Esophagus squamous epithelium (tissue), 5 donors: ENCODE data around the gene LDB2. TPM values are rescaled to one million over a fixed set of nuclear protein-coding genes. Genes with fewer than 3 reads are reported as not detected.

Source experiments
- DNase-seq: peaks from one replicate; lab custom pipeline; 2025; lab: John Stamatoyannopoulos, UW
- H3K27ac ChIP-seq, 4 donors: fragments of 200-600 bp; sonication (generic); one replicate each; pipeline ENCODE4 v1.5.1; 2016 to 2019; ENCODE audit warnings: mild to moderate bottlenecking in 1 of 4
- H3K27me3 ChIP-seq, 4 donors: fragments of 200-600 bp; sonication (generic); 1 replicate in 3 of 4; 2 replicates in 1 of 4; pipeline versions ENCODE4 v1.5.1 to v1.6.0; 2017 to 2021; ENCODE audit warnings: antibody characterized with exemption in 1 of 4
- H3K36me3 ChIP-seq, 3 donors: fragments of 200-600 bp; sonication (generic); one replicate each; pipeline ENCODE4 v1.5.1; 2016 to 2019
- H3K4me1 ChIP-seq, 3 donors: fragments of 200-600 bp; sonication (generic); one replicate each; pipeline ENCODE4 v1.5.1; 2017 to 2019
- H3K4me3 ChIP-seq, 4 donors: fragments of 200-600 bp; sonication (generic); 1 replicate in 3 of 4; 2 replicates in 1 of 4; pipeline ENCODE4 v1.5.1; 2016 to 2019; ENCODE audit warnings: mild to moderate bottlenecking in 2 of 4, moderate library complexity in 1 of 4
- H3K9me3 ChIP-seq, 3 donors: fragments of 200-600 bp; sonication (generic); one replicate each; pipeline ENCODE4 v1.5.1; 2016 to 2019
- CTCF ChIP-seq, 6 experiments: fragments of 450-650 bp in 4 of 6; fragments of 200-600 bp in 2 of 6; sonication (generic) in 2 of 6; IDR thresholded peaks; one replicate each; pipeline ENCODE4 v1.5.1; 2016 to 2019; ENCODE audit warnings: antibody characterized with exemption in 6 of 6, mild to moderate bottlenecking in 4 of 6, moderate library complexity in 4 of 6
- POLR2A ChIP-seq, 4 donors: fragments of 450-650 bp; IDR thresholded peaks; one replicate each; pipeline ENCODE4 v1.6.1; 2017; ENCODE audit warnings: antibody characterized with exemption in 4 of 4, mild to moderate bottlenecking in 4 of 4, moderate library complexity in 3 of 4
- WGBS, 2 donors: methylation state at CpG; one replicate each; pipeline ENCODE4 v1.1.5; 2018; 5-methylcytosine and 5-hydroxymethylcytosine counted together
- intact Hi-C: fragments of 100-400 bp; cut with DNase I; formaldehyde crosslinking; loops from one replicate; pipeline ENCODE4 v1.15.0; 2022
- total RNA-seq, 4 donors: library from RNA; depleted of rRNA; stranded (reverse); fragments of >200 nt; gene quantifications; one replicate each; pipeline ENCODE4 v1.1.0, GENCODE V29; 2016
- donor health status: DM: yes; HTN: yes; CAD: no.

Gene LDB2
- total RNA-seq, 4 donors from 2014 or later = 3.0 to 16.0 (median 5.9) TPM

GRCh38 chr4:16765546-16765945 lies 132.9 kb downstream of the LDB2 start:
- no peaks in the 10 kb centered on the region for H3K9me3 ChIP-seq
- intact Hi-C loops = no loop called here
- 83 to 86% methylated on average over 5 of the region's 5 CpGs for WGBS, 2 donors
- H3K36me3 ChIP-seq = no peaks in the 10 kb centered on the region
- no peak overlapping the region for H3K4me3 ChIP-seq
- DNase-seq = no peak
- peaks cover 0 to 25% (median 0%) of the 10 kb centered on the region in 3 donors for H3K4me1 ChIP-seq
- no peaks in the 10 kb centered on the region for H3K27me3 ChIP-seq
- no peak for TF ChIP-seq POLR2A (IDR thresholded peaks at IDR 0.05)
- no peak for TF ChIP-seq CTCF (IDR thresholded peaks at IDR 0.05)
- no peak overlapping the region for H3K27ac ChIP-seq

GRCh38 chr4:16764622-16765021 lies 133.8 kb downstream of the LDB2 start:
- intact Hi-C loops = no loop called here
- 77 to 87% methylated on average over 6 of the region's 6 CpGs for WGBS, 2 donors
- DNase-seq = no peak
- TF ChIP-seq POLR2A (IDR thresholded peaks at IDR 0.05) = no peak
- peak in 3 of 6 experiments; percentile 14 to 33 (median 20) for TF ChIP-seq CTCF (IDR thresholded peaks at IDR 0.05)
- no peaks in the 10 kb centered on the region for H3K27me3 ChIP-seq
- H3K4me3 ChIP-seq = no peak overlapping the region
- no peak overlapping the region for H3K27ac ChIP-seq
- H3K9me3 ChIP-seq = no peaks in the 10 kb centered on the region
- H3K4me1 ChIP-seq = peaks cover 0 to 22% (median 0%) of the 10 kb centered on the region in 3 donors
- no peaks in the 10 kb centered on the region for H3K36me3 ChIP-seq

GRCh38 chr4:16760617-16761363 lies 137.7 kb downstream of the LDB2 start:
- peaks cover 0 to under 1% (median 0%) of the 10 kb centered on the region in 4 donors for H3K27me3 ChIP-seq
- DNase-seq = no peak
- WGBS, 2 donors = 54 to 73% methylated on average over 6 of the region's 6 CpGs
- TF ChIP-seq CTCF (IDR thresholded peaks at IDR 0.05) (no peak), POLR2A (IDR thresholded peaks at IDR 0.05) (no peak)
- peaks cover 0 to 29% (median 0%) of the 10 kb centered on the region in 3 donors for H3K4me1 ChIP-seq
- H3K4me3 ChIP-seq = no peak overlapping the region
- no peaks in the 10 kb centered on the region for H3K36me3 ChIP-seq
- intact Hi-C loops = no loop called here
- H3K9me3 ChIP-seq = no peaks in the 10 kb centered on the region
- no peak overlapping the region for H3K27ac ChIP-seq

- no peak overlapping the region for H3K4me3 ChIP-seq
- peaks cover 0 to 29% (median 0%) of the 10 kb centered on the region in 3 donors for H3K4me1 ChIP-seq
- no peak for DNase-seq
- intact Hi-C loops = no loop called here
- no peaks in the 10 kb centered on the region for H3K9me3 ChIP-seq
- H3K36me3 ChIP-seq = no peaks in the 10 kb centered on the region
- H3K27me3 ChIP-seq = peaks cover 0 to 4% (median 0%) of the 10 kb centered on the region in 4 donors
- H3K27ac ChIP-seq = no peak overlapping the region
- TF ChIP-seq CTCF (IDR thresholded peaks at IDR 0.05) (no peak), POLR2A (IDR thresholded peaks at IDR 0.05) (no peak)
- 59 to 76% methylated on average over 5 of the region's 5 CpGs for WGBS, 2 donors
These were observed 138.4 kb downstream of the LDB2 start for GRCh38 chr4:16759931-16760582.

- intact Hi-C loops = no loop called here
- H3K27ac ChIP-seq = no peak overlapping the region
- WGBS, 2 donors = 68 to 77% methylated on average over 8 of the region's 8 CpGs
- no peaks in the 10 kb centered on the region for H3K9me3 ChIP-seq
- peaks cover 0 to 4% (median 0%) of the 10 kb centered on the region in 4 donors for H3K27me3 ChIP-seq
- no peaks in the 10 kb centered on the region for H3K36me3 ChIP-seq
- DNase-seq = no peak
- H3K4me3 ChIP-seq = no peak overlapping the region
- no peak for TF ChIP-seq CTCF (IDR thresholded peaks at IDR 0.05)
- TF ChIP-seq POLR2A (IDR thresholded peaks at IDR 0.05) = no peak
- peaks cover 0 to 22% (median 0%) of the 10 kb centered on the region in 3 donors for H3K4me1 ChIP-seq
These were observed 139.6 kb downstream of the LDB2 start for GRCh38 chr4:16758816-16759215.
